Stimulated activated naive CD8-positive, alpha-beta T cell treated with anti-CD3 and anti-CD28 coated beads, Interleukin-15, Interleukin-2, amounts not matched to agents 100 ng/mL and 50 ng/mL, for 24 hours (primary cell): Measurements from ENCODE around the gene PRDM16.

Experiments
- H3K27ac Mint-ChIP-seq: one replicate; pipeline ENCODE4 v1.8.0; 2021; ENCODE audit warnings: mild to moderate bottlenecking, mixed read lengths
- H3K27me3 Mint-ChIP-seq: one replicate; pipeline ENCODE4 v1.8.0; 2021; ENCODE audit warnings: mixed read lengths
- H3K36me3 Mint-ChIP-seq: one replicate; pipeline ENCODE4 v1.8.0; 2021; ENCODE audit warnings: low read depth, mixed read lengths
- H3K4me1 Mint-ChIP-seq: one replicate; pipeline ENCODE4 v1.8.0; 2021; ENCODE audit warnings: low read depth, mixed read lengths
- H3K4me3 Mint-ChIP-seq: one replicate; pipeline ENCODE4 v1.8.0; 2021; ENCODE audit warnings: mild to moderate bottlenecking, mixed read lengths
- H3K9me3 Mint-ChIP-seq: one replicate; pipeline ENCODE4 v1.8.0; 2021; ENCODE audit warnings: mixed read lengths

PRDM16 gene

DNA sequence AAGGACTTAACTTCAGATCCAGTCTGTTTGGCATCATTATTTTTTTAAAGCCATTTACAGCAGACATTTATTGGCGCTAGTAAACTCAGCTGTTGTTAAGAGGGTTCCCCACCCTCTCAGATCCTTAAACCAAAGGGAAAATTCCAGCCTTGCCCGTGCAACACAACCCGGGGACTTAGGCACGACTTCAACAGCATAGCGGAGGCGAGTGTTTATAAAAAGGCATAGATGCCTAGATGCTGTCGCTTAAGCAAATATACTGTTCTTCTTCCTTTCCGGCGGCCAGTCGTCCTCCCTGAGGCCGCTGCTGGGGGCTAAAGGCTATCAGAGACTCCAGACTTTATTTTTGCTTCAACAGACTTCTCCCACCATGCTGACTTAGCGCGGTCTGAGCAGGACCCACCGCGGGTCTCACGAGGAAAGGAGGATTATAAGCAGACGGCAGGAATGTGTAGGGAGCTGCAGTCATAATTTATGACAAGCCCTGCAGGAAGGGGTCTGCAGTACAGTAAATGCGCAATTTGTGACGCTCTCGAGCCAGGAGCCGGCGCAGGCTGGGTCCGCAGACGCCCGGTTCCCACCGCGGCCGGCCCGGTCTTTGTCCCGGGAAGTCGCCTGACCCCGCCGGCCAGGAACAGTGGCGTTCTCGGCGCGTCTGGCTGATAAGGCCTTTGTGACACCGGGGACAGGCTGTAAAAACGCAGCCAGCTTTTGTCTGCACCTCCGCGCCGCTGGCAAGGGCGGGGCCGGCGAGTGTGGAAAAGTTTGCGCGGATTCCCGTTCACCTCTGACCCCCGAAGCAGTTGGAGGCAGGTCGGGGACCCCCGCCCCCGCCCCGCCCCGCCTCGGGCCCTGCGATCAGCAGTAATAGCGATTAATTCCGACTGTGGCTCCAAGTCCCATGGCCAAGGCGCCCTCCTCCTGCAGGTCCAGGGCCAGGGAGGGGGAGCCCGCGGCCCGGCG is 324.3 kb downstream of the PRDM16 start:
- Mint-ChIP-seq H3K27ac (no peak overlapping the region), H3K4me1 (no peaks in the 10 kb centered on the region)

DNA sequence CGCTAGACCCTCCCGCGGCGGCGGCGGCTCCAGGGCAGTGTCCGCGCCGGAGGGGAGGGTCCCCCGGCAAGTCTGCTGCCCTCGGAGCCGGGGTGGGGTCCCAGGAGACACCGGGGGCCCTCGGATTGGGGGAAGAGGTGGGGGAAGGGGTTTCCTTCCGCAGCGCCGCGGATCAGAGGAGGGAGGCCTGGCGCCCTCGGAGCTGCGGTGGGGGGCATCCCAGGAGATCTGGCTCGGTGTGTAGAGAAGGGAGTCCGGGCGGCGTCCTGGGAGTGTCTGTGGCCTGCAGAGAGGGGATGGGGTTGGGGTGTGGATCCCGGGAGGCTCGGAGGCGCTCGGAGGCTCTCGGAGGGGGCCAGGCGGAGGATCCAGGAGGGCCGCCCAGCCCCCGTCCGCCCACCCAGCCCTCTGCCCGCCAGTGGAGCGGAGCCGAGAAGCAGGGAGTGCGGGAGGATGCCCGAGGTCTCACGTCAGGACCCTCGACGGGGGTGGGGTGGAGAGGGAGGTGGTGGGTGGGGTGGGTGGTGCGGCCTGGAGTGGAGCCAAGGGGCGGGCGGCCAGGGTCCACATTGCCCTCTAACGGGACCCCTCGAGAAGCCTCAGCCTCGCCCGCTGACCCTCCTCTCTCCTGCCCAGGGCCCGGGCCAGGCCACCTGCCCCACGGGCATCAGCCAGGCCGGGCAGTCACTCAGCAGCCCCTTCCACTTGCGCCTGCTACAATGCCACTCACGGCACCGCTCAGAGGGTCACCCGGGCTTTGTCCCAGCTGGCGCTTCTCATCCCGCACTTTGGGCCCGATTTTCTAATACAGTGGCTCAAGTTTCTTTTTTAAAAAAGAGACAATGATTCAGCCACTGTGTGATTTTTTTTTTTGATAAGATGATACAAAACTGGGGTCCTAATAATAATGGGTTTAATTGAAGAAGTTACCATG is 325.3 kb downstream of the PRDM16 start:
- H3K9me3 Mint-ChIP-seq, result no peaks in the 10 kb centered on the region
- peaks cover 38% of the 10 kb centered on the region for H3K27me3 Mint-ChIP-seq
- no peak overlapping the region for H3K4me3 Mint-ChIP-seq
- no peaks in the 10 kb centered on the region for H3K4me1 Mint-ChIP-seq
- no peaks in the 10 kb centered on the region for H3K36me3 Mint-ChIP-seq
- no peak overlapping the region for H3K27ac Mint-ChIP-seq

More for the DNA sequence above, 324.3 kb downstream of the PRDM16 start:
- Mint-ChIP-seq H3K36me3 (no peaks in the 10 kb centered on the region), H3K27me3 (peaks cover 35% of the 10 kb centered on the region), H3K9me3 (no peaks in the 10 kb centered on the region), H3K4me3 (no peak overlapping the region)

DNA sequence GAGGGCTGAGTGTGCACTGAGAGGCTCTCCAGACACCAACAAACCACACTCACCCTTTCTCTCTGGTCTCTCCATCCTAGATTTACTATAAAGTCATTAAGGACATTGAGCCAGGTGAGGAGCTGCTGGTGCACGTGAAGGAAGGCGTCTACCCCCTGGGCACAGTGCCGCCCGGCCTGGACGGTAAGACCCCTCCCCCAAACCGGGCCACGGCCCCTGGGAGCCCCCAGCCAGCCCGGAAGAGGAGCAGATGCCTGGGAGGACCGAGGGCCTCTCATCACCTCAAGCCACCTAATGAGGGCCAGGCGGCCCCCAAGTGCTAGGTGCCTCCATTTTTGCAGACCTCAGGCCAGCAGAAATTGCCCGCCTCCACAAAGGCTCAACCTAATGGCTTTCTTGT is 327.4 kb downstream of the PRDM16 start:
- Mint-ChIP-seq H3K9me3 (no peaks in the 10 kb centered on the region), H3K4me3 (no peak overlapping the region), H3K36me3 (no peaks in the 10 kb centered on the region), H3K27ac (no peak overlapping the region), H3K27me3 (peaks cover 35% of the 10 kb centered on the region), H3K4me1 (no peaks in the 10 kb centered on the region)

DNA sequence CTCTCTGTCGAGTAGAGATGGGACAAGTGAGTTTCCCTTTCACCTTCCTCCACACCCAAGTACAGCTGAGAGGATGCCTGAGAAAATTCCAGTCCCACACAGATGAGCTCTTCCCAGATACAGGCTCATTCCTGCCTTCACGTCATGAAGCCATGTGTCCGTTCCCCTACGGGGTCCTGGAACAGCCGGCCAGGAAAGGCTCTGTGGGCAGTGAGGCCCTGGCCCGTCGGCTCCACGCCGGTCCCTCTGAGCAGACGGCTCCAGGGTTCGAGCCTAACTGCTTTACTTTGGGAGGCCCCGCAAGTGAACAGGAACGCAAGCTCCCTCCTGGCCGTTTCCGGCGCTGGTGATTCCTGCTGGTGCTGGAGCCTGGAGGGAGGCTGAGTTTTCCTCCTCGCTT is 328.3 kb downstream of the PRDM16 start:
- peaks cover 33% of the 10 kb centered on the region for H3K27me3 Mint-ChIP-seq

DNA sequence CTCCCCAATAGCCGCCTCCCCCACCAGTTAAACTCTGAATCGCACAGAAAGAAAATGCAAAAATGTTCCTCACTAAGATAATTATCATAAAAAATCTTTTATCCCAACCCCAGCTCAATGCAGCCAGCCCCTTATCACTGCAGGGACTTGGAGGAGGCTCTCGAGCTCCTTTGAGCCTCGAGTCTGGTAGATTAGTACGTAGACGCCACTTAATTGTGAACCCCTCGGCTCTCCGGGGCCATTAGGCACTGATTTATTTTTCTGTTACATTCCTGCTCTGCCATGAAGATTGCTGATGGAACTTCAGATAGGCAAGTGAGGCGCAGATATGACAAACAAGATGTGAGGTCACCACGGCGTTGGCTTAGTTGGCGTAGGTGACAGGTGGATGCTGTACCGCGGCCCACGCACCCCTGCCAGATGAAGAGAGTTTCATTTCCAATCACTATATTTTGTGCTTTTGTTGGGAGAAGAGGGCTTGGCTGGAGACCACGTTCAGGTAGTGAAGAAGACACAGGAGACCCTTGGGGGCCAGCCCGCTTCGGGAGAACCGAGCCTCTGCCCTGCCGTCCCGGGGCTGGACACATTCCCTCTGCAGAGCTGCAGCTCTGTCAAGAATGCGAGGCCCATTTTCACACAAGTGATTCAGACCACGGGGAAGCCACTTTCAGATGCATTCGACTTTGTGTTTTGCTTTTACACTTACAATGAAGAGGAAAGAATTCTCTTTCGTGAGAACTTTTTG is 329.6 kb downstream of the PRDM16 start:
- H3K4me3 Mint-ChIP-seq, result no peak overlapping the region
- no peaks in the 10 kb centered on the region for H3K9me3 Mint-ChIP-seq
- H3K27ac Mint-ChIP-seq, result no peak overlapping the region
- peaks cover 20% of the 10 kb centered on the region for H3K27me3 Mint-ChIP-seq
- H3K36me3 Mint-ChIP-seq, result no peaks in the 10 kb centered on the region
- no peaks in the 10 kb centered on the region for H3K4me1 Mint-ChIP-seq

More for the DNA sequence above, 328.3 kb downstream of the PRDM16 start:
- H3K36me3 Mint-ChIP-seq, result no peaks in the 10 kb centered on the region
- H3K4me3 Mint-ChIP-seq, result no peak overlapping the region
- no peaks in the 10 kb centered on the region for H3K4me1 Mint-ChIP-seq
- H3K9me3 Mint-ChIP-seq, result no peaks in the 10 kb centered on the region
- H3K27ac Mint-ChIP-seq, result no peak overlapping the region

DNA sequence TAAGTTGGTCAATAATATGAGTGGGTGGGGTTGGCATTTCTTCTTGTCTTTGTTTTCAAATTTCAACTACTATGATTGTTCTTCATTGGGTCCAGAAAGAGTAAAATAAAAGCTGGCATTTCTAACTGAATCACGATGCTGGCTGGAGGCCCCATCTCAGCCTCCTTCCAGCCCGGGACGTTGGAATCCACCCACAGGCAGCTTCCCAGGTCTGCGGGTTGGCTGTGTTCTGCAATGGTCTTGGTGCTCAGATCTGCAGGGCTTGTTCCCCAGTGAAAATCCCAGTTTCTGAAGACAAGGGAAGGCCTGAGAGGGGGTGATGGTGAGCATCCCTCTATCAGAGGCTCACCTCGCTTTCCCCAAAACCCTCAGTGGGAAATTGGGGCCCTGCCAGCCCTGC is 330.7 kb downstream of the PRDM16 start:
- H3K27me3 Mint-ChIP-seq, result peaks cover 17% of the 10 kb centered on the region
- H3K4me3 Mint-ChIP-seq, result no peak overlapping the region
- no peaks in the 10 kb centered on the region for H3K4me1 Mint-ChIP-seq
- H3K36me3 Mint-ChIP-seq, result no peaks in the 10 kb centered on the region
- no peak overlapping the region for H3K27ac Mint-ChIP-seq
- H3K9me3 Mint-ChIP-seq, result no peaks in the 10 kb centered on the region

DNA sequence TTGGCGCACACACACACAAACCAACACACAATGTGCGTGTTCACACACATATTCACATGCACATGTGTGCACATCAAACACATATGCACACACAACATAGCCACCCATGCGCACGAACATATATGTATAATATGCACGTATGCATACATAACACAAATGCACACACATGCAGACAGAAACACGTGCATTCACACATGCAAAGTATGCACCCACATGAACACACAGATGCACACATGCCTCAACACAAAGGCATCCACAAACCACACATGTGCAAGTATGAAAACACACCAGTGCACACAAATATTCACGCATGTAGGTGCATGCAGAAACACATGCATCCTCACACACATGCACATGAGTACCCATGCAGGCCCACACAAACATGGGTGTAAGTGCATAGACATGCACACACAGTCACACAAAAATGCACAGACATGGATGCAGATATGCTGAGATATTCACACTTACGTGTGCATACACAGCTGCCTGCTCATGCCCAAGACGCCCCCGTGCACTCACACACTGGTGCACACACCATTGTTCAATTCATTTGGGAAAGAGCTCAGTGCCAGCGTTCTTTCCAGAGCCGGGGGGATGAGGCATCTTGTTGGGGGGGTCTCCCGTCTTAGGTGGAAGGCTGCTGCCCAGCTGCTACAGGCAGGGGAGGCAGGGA is 332.7 kb downstream of the PRDM16 start:
- Mint-ChIP-seq H3K27me3 (peaks cover 7% of the 10 kb centered on the region), H3K4me1 (no peaks in the 10 kb centered on the region), H3K9me3 (no peaks in the 10 kb centered on the region), H3K4me3 (no peak overlapping the region), H3K27ac (no peak overlapping the region), H3K36me3 (no peaks in the 10 kb centered on the region)

DNA sequence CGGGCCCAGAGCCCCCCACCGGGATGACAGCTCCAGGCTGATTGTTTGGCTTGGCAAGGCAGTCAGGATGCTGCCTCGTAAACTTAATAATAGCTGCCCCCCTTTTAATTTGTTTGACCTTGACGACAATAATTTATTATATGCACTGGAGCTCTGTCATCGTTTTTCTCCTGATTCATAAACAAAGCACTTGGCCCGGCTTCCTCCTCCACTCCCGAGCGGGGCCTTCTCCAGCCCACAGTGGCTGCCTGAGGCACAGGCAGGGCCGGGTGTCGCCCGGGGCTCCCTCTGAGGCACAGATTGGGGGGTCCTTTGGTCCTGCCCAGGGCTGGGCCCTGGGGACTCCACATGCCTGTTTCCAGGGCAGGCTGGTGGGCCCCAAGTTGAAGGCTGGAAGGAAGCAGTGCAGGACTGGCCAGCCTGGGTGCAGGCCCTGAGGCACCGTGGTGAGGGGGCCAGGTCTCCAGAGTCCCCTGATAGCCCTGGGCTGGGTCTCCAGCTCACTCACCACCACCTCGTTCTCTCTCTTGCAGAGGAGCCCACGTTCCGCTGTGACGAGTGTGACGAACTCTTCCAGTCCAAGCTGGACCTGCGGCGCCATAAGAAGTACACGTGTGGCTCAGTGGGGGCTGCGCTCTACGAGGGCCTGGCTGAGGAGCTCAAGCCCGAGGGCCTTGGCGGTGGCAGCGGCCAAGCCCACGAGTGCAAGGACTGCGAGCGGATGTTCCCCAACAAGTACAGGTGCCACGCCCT is 333.4 kb downstream of the PRDM16 start:
- H3K9me3 Mint-ChIP-seq, result no peaks in the 10 kb centered on the region
- no peaks in the 10 kb centered on the region for H3K36me3 Mint-ChIP-seq
- H3K4me3 Mint-ChIP-seq, result no peak overlapping the region
- H3K4me1 Mint-ChIP-seq, result no peaks in the 10 kb centered on the region
- H3K27ac Mint-ChIP-seq, result no peak overlapping the region
- peaks cover 7% of the 10 kb centered on the region for H3K27me3 Mint-ChIP-seq

DNA sequence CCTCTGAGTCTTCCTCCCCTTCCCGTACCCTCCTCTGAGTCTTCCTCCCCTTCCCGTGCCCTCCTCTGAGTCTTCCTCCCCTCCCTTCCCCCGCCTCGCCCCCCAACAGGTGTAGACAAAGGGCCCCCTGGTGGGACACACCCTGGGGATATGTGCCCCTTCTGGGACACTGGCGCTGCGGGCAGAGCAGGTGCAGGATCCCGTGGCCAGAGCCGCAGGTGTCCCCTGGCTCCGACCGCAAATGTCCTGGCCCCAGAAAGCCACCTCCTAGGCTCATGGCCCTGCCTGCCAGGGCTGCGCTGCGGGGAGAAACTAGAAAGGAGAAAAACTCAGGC is 334.0 kb downstream of the PRDM16 start:
- H3K36me3 Mint-ChIP-seq, result no peaks in the 10 kb centered on the region
- H3K27me3 Mint-ChIP-seq, result peaks cover 7% of the 10 kb centered on the region
- H3K4me1 Mint-ChIP-seq, result no peaks in the 10 kb centered on the region
- H3K9me3 Mint-ChIP-seq, result no peaks in the 10 kb centered on the region
- no peak overlapping the region for H3K4me3 Mint-ChIP-seq
- H3K27ac Mint-ChIP-seq, result no peak overlapping the region

DNA sequence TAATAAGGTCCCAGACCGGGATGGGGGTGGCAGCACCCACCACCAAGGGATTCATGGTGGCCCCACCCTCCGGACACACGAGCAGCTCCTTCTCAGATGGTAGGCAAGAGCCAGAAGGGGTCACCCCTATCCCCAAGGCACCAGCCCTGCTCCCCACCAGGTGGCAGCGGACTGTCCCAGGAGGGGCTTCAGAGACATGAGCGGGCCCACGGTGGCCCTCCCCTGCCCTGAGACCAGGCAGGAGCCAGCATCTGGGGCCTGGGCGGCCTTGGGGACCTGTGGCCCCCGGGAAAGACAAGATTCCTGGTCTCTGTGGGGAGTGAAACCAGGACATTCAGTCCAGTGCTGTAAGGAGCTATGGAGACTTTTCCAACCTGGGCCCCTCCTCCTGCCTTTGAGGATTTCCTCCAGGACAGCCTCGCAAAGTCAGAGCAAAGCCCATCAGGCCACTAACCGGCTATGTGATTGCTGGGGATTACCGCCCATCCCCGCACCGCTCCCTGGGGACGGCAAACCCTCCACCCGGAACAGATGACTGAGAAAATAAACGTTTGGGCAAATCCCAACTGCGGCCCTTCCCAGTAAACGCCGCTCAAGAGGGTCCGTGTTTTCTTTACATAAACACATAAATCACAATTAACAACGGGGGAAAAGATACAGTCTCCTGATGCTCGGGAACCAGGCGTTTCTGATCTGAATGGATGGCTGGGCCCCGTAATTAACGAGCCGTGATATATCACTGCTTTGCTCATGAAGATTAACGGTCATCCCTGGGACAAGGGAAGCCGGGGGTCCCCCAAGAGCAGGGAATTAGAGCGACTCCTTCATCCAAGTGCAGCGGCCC is 334.6 kb downstream of the PRDM16 start:
- H3K4me3 Mint-ChIP-seq, result no peak overlapping the region
- H3K4me1 Mint-ChIP-seq, result no peaks in the 10 kb centered on the region
- H3K9me3 Mint-ChIP-seq, result no peaks in the 10 kb centered on the region
- H3K27ac Mint-ChIP-seq, result no peak overlapping the region
- peaks cover under 1% of the 10 kb centered on the region for H3K27me3 Mint-ChIP-seq
- no peaks in the 10 kb centered on the region for H3K36me3 Mint-ChIP-seq

DNA sequence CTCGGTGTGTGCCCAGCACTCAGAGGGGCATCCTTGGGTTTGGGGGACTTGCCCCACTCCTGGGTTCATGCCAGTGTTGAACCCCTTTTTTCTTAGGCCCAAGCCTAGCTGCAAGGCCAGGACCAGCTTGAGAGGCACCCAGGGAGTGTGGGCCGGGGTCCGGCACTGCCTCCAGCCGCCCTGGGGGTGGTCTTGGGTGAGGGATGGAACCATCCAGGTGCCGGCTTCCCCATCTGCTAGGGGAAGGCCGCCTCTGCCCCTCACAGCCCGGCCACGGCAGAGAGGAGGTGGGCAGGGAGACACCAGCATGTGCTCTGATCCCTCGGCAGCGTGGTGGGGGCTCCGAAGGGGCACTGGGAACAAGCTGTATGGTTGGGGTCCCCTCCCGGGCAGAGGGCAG is 335.3 kb downstream of the PRDM16 start:
- Mint-ChIP-seq H3K4me3 (no peak overlapping the region), H3K9me3 (no peaks in the 10 kb centered on the region), H3K27me3 (no peaks in the 10 kb centered on the region), H3K36me3 (no peaks in the 10 kb centered on the region), H3K4me1 (no peaks in the 10 kb centered on the region), H3K27ac (no peak overlapping the region)

DNA sequence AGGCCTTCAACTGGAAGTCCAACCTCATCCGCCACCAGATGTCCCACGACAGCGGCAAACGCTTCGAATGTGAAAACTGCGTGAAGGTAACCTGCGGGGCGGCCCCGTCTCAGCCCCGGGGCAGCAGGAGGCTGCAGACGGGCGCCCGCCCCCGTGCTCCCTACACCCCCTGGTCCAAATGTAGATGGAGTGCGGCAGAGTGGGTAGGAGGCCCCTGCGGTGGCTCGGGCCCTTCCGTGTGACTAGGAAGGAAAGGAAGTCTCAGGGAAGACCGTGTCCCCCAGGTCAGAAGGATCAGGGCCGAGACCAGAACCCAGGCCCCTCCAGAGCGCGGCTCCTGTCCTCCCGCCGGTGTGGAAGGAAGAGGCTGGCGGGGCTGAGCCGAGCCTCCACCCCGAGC is 335.8 kb downstream of the PRDM16 start:
- Mint-ChIP-seq H3K9me3 (no peaks in the 10 kb centered on the region), H3K4me3 (no peak overlapping the region), H3K27ac (no peak overlapping the region), H3K27me3 (no peaks in the 10 kb centered on the region), H3K36me3 (no peaks in the 10 kb centered on the region), H3K4me1 (no peaks in the 10 kb centered on the region)

DNA sequence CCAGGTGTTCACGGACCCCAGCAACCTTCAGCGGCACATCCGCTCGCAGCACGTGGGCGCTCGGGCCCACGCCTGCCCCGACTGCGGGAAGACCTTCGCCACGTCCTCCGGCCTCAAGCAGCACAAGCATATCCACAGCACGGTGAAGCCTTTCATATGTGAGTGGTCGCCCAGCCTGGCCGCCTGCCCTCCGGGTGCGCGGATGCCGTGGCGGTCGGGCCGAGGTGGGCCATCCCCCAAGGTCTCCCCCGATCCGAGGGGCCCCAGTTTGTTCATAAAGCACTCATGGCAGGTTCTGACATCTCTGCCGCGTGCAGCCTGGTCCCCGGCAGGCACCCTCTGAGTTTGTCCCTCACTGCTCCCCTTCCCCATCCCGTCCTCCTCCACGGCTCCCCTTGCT is 336.5 kb downstream of the PRDM16 start:
- Mint-ChIP-seq H3K27me3 (no peaks in the 10 kb centered on the region), H3K4me1 (no peaks in the 10 kb centered on the region), H3K4me3 (no peak overlapping the region), H3K9me3 (no peaks in the 10 kb centered on the region), H3K27ac (no peak overlapping the region), H3K36me3 (no peaks in the 10 kb centered on the region)
